ENCODE measurements around the gene HECTD4. TPM values are rescaled to one million over a fixed set of nuclear protein-coding genes. Genes with fewer than 3 reads are reported as not detected.

The HECTD4 gene
- total and polyA plus RNA-seq, 9 of the 15 experiments (the other 6 are each of a cell fraction or from before 2014, with no cell fraction given) = 3.5 to 33.3 (median 13.5) TPM

GRCh38 chr12:112418608-112419296 lies 36.5 kb upstream of the HECTD4 start, which contains the start of gene PTPN11 (continued):
- TF ChIP-seq ZNF318 (IDR thresholded peaks at IDR 0.05; ENCODE audit: borderline replicate concordance in 1 of 2, low read depth in 1 of 2) = no peak
- TF ChIP-seq, protein P1, sequence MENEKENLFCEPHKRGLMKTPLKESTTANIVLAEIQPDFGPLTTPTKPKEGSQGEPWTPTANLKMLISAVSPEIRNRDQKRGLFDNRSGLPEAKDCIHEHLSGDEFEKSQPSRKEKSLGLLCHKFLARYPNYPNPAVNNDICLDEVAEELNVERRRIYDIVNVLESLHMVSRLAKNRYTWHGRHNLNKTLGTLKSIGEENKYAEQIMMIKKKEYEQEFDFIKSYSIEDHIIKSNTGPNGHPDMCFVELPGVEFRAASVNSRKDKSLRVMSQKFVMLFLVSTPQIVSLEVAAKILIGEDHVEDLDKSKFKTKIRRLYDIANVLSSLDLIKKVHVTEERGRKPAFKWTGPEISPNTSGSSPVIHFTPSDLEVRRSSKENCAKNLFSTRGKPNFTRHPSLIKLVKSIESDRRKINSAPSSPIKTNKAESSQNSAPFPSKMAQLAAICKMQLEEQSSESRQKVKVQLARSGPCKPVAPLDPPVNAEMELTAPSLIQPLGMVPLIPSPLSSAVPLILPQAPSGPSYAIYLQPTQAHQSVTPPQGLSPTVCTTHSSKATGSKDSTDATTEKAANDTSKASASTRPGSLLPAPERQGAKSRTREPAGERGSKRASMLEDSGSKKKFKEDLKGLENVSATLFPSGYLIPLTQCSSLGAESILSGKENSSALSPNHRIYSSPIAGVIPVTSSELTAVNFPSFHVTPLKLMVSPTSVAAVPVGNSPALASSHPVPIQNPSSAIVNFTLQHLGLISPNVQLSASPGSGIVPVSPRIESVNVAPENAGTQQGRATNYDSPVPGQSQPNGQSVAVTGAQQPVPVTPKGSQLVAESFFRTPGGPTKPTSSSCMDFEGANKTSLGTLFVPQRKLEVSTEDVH (IDR thresholded peaks at IDR 0.05; ENCODE audit: low read depth, partially characterized antibody) = peak; percentile 94
- peak; percentile 94 for TF ChIP-seq CTCFL (IDR thresholded peaks at IDR 0.05; ENCODE audit: borderline replicate concordance, insufficient read depth, low read depth, low read length, poor library complexity, severe bottlenecking)
- 0 out of 2 replicates have a peak, but pooled peaks have one; percentile 49 for TF ChIP-seq TCF7 (IDR thresholded peaks at IDR 0.05; ENCODE audit: borderline replicate concordance)
- TF ChIP-seq GTF2E2 (tag; IDR thresholded peaks at IDR 0.05) = peak; percentile 71; the same call in 1 of the 2 replicates
- TF ChIP-seq KLF1 (tag; IDR thresholded peaks at IDR 0.05) = 0 out of 2 replicates have a peak, but pooled peaks have one; percentile 25
- peak; percentile 80 for TF ChIP-seq ZNF766 (CRISPR knock-in tag; conservative IDR thresholded peaks at IDR 0.05)
- peak; percentile 38 to 71 for TF ChIP-seq E2F6 (IDR thresholded peaks at IDR 0.05; ENCODE audit: borderline replicate concordance in 1 of 2, extremely low read depth in 1 of 2, insufficient read depth in 1 of 2, insufficient read length in 1 of 2, low read depth in 1 of 2, low read length in 1 of 2, poor library complexity in 1 of 2, severe bottlenecking in 1 of 2)
- peak; percentile 74 to 78; a peak in 3 of 4 replicates for TF ChIP-seq NONO (IDR thresholded peaks at IDR 0.05; ENCODE audit: low read depth in 2 of 2, low read length in 1 of 2)
- no peak for TF ChIP-seq ZNF780A (CRISPR knock-in tag; IDR thresholded peaks at IDR 0.05)

Measured in K562 (cell line).